GM10266 (cell line): ENCODE measurements around the gene ARHGEF10L.
A peak's percentile ranks its signal among the peaks of the same experiment; 100 is the strongest.

Source experiments
- DNase-seq: peaks from one replicate; pipeline ENCODE4 v3.0.0; 2012; ENCODE audit errors: extremely low spot score
- CTCF ChIP-seq: IDR thresholded peaks from 2 replicates; pipeline ENCODE4 v1.5.1; 2012; ENCODE audit warnings: mild to moderate bottlenecking, low read depth; ENCODE audit not compliant: control insufficient read depth, insufficient read depth; ENCODE audit errors: missing control alignments

Gene ARHGEF10L

GRCh38 chr1:17606826-17607440 lies 67.4 kb downstream of the ARHGEF10L start:
- peak; percentile 74 for DNase-seq
- TF ChIP-seq CTCF = peak; percentile 92

GRCh38 chr1:17607644-17608581 lies 68.4 kb downstream of the ARHGEF10L start:
- DNase-seq = no peak
- no peak for TF ChIP-seq CTCF

GRCh38 chr1:17609529-17609928 lies 70.0 kb downstream of the ARHGEF10L start:
- DNase-seq = no peak

GRCh38 chr1:17610085-17610484 lies 70.6 kb downstream of the ARHGEF10L start:
- no peak for TF ChIP-seq CTCF
- DNase-seq = no peak

More at GRCh38 chr1:17609529-17609928, 70.0 kb downstream of the ARHGEF10L start:
- no peak for TF ChIP-seq CTCF

GRCh38 chr1:17610713-17611112 lies 71.2 kb downstream of the ARHGEF10L start:
- no peak for TF ChIP-seq CTCF
- DNase-seq = no peak

- DNase-seq = no peak
Observed at GRCh38 chr1:17611991-17612390, 72.5 kb downstream of the ARHGEF10L start.

More at GRCh38 chr1:17611991-17612390, 72.5 kb downstream of the ARHGEF10L start:
- no peak for TF ChIP-seq CTCF
